DOHH2 (cell line): ENCODE data around the gene ELAVL2.

ENCODE experiments used
- H3F3A ChIP-seq: fragments of 200-600 bp; sonication (generic), shearing (Covaris generic); 2 replicates; pipeline ENCODE4 v1.6.0; 2016; ENCODE audit warnings: antibody characterized with exemption, mild to moderate bottlenecking; ENCODE audit not compliant: control insufficient read depth, insufficient read depth
- H3K27ac ChIP-seq: fragments of 200-600 bp; sonication (generic); 2 replicates; pipeline ENCODE4 v1.5.1; 2014; ENCODE audit warnings: low read depth, mild to moderate bottlenecking, low read length, moderate library complexity
- H3K27me3 ChIP-seq: fragments of 200-600 bp; sonication (generic); 2 replicates; pipeline ENCODE4 v1.6.1; 2014; ENCODE audit warnings: mild to moderate bottlenecking, low read length, mixed read lengths; ENCODE audit not compliant: control insufficient read depth
- H3K36me3 ChIP-seq: fragments of 200-600 bp; sonication (generic); 2 replicates; pipeline ENCODE4 v1.6.1; 2014; ENCODE audit warnings: mild to moderate bottlenecking, low read length, moderate library complexity, mixed read lengths; ENCODE audit not compliant: control insufficient read depth
- H3K4me1 ChIP-seq: fragments of 200-600 bp; sonication (generic); 2 replicates; pipeline ENCODE4 v1.6.1; 2014; ENCODE audit warnings: mild to moderate bottlenecking, low read length, mixed read lengths; ENCODE audit not compliant: control insufficient read depth
- H3K4me2 ChIP-seq: fragments of 200-600 bp; sonication (generic); 2 replicates; pipeline ENCODE4 v1.6.0; 2014; ENCODE audit warnings: mild to moderate bottlenecking, low read length, moderate library complexity
- H3K4me3 ChIP-seq: fragments of 200-600 bp; sonication (generic); 2 replicates; pipeline ENCODE4 v1.5.1; 2014; ENCODE audit warnings: mild to moderate bottlenecking, low read length, mixed read lengths
- H3K79me2 ChIP-seq: fragments of 200-600 bp; sonication (generic); 2 replicates; pipeline ENCODE4 v1.6.1; 2014; ENCODE audit warnings: mild to moderate bottlenecking, low read length, mixed read lengths; ENCODE audit not compliant: control insufficient read depth
- H3K9me2 ChIP-seq: fragments of 200-600 bp; sonication (generic); replicated peaks from 2 replicates; pipeline ENCODE4 v1.6.1; 2014; ENCODE audit warnings: mild to moderate bottlenecking, low read length, mixed read lengths; ENCODE audit not compliant: control insufficient read depth
- H3K9me3 ChIP-seq: fragments of 200-600 bp; sonication (generic); 2 replicates; pipeline ENCODE4 v1.6.1; 2014; ENCODE audit warnings: antibody characterized with exemption, low read length, mixed read lengths; ENCODE audit not compliant: control insufficient read depth, insufficient read depth
- H4K20me1 ChIP-seq: fragments of 200-600 bp; sonication (generic); 2 replicates; pipeline ENCODE4 v1.6.0; 2014; ENCODE audit warnings: low read depth, mild to moderate bottlenecking, antibody characterized with exemption, low read length, moderate library complexity; ENCODE audit not compliant: control insufficient read depth, insufficient read depth
- EZH2phosphoT487 ChIP-seq: fragments of 200-600 bp; sonication (generic); IDR thresholded peaks from 2 replicates; pipeline ENCODE4 v1.6.1; 2017; ENCODE audit warnings: borderline replicate concordance, mild to moderate bottlenecking, antibody characterized with exemption, low read length, moderate library complexity, mixed read lengths
- TF ChIP-seq, protein P1 (sequence below): fragments of 200-600 bp; sonication (generic); IDR thresholded peaks from one replicate; pipeline ENCODE4 v1.5.1; 2014; ENCODE audit warnings: antibody characterized with exemption, mild to moderate bottlenecking, low read depth, low read length; ENCODE audit not compliant: poor library complexity, severe bottlenecking

Gene ELAVL2

DNA sequence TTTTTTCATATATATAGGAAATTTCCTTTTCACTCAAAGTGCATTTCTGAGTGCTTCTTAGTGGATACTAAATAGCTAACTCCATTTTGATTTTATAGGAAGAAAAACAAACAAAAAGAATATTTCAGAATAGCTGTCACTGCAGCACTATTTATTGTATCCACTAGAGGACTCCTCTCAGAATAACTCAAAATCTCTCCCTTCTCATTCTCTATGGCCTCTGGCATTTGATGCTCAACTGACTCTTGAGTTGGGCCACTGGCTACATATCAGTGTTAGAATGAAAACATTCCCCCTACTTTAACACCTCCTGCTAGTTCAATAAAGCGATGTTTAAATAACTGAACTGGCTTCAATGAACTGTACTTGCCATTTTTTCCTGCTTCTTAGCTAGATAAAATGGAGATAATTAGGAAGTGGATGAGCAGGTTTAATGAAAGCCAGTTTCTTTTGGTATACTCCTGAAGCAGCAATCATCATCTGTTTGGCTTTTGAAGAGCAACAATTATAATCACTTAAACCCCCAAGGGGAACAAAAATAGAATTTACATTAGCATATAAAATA lies 16.6 kb upstream of the ELAVL2 start:
- no peaks in the 10 kb centered on the region for H3K27me3 ChIP-seq
- H3K79me2 ChIP-seq: no peaks in the 10 kb centered on the region
- TF ChIP-seq EZH2phosphoT487: no peak
- TF ChIP-seq, protein P1, sequence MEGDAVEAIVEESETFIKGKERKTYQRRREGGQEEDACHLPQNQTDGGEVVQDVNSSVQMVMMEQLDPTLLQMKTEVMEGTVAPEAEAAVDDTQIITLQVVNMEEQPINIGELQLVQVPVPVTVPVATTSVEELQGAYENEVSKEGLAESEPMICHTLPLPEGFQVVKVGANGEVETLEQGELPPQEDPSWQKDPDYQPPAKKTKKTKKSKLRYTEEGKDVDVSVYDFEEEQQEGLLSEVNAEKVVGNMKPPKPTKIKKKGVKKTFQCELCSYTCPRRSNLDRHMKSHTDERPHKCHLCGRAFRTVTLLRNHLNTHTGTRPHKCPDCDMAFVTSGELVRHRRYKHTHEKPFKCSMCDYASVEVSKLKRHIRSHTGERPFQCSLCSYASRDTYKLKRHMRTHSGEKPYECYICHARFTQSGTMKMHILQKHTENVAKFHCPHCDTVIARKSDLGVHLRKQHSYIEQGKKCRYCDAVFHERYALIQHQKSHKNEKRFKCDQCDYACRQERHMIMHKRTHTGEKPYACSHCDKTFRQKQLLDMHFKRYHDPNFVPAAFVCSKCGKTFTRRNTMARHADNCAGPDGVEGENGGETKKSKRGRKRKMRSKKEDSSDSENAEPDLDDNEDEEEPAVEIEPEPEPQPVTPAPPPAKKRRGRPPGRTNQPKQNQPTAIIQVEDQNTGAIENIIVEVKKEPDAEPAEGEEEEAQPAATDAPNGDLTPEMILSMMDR: no peak
- H3K36me3 ChIP-seq: no peaks in the 10 kb centered on the region
- H3K4me2 ChIP-seq: no peak overlapping the region
- H3K27ac ChIP-seq: no peak overlapping the region
- H3K9me2 ChIP-seq: no peaks in the 10 kb centered on the region
- H3K4me1 ChIP-seq: no peaks in the 10 kb centered on the region
- H3K4me3 ChIP-seq: no peak overlapping the region
- H4K20me1 ChIP-seq: no peaks in the 10 kb centered on the region
- H3K9me3 ChIP-seq: no peaks in the 10 kb centered on the region
- H3F3A ChIP-seq: no peaks in the 10 kb centered on the region

DNA sequence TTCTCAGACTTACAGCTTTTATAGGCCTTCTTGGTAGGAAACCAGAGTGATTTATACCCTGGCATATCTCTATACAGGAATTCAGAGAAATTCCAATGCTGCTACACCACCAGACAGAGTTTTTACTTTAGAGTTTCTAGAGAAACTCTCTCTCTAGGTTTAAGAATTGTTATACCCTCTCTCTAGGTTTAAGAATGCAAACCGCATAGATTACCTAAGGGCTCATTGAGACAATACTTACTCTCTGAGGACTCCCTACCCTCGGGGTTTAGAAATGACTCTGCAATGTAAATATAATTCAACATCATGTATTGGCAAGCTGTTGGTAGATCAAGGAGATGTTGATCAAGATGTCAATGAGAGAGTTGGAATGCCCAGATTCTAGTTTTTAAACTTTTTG lies 15.3 kb upstream of the ELAVL2 start:
- H3K27ac ChIP-seq: no peak overlapping the region
- no peaks in the 10 kb centered on the region for H3K9me3 ChIP-seq
- TF ChIP-seq, protein P1: no peak
- no peak for TF ChIP-seq EZH2phosphoT487
- H3K4me2 ChIP-seq: no peak overlapping the region
- H3K27me3 ChIP-seq: no peaks in the 10 kb centered on the region
- no peak overlapping the region for H3K4me3 ChIP-seq
- H4K20me1 ChIP-seq: no peaks in the 10 kb centered on the region
- no peaks in the 10 kb centered on the region for H3K79me2 ChIP-seq
- H3F3A ChIP-seq: no peaks in the 10 kb centered on the region
- no peaks in the 10 kb centered on the region for H3K36me3 ChIP-seq
- no peaks in the 10 kb centered on the region for H3K9me2 ChIP-seq
- H3K4me1 ChIP-seq: no peaks in the 10 kb centered on the region

DNA sequence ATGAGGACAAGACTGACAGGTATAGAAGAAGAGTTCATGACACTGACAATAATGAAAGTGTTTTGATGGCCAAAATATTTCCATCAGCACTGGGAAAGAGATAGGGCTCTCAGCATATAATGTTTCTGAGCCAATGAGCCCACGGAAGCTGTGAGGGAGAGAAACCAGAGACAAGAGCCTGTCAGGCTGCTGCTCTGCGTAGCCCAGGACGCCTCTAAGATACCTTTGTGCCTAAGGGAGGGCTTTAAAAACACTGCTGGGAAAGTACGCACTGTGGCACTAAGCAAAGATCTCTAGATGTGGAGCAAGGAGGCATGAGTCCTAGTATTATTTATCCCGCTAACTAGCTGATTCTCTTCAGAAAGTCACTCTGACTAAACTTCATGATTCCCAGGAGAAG lies 11.0 kb upstream of the ELAVL2 start:
- H3K9me2 ChIP-seq: no peaks in the 10 kb centered on the region
- H3K27me3 ChIP-seq: no peaks in the 10 kb centered on the region
- no peaks in the 10 kb centered on the region for H3K9me3 ChIP-seq
- H3K27ac ChIP-seq: no peak overlapping the region
- no peak overlapping the region for H3K4me3 ChIP-seq
- TF ChIP-seq EZH2phosphoT487: no peak
- TF ChIP-seq, protein P1: no peak
- no peaks in the 10 kb centered on the region for H3K36me3 ChIP-seq
- H3K79me2 ChIP-seq: no peaks in the 10 kb centered on the region
- no peaks in the 10 kb centered on the region for H3K4me1 ChIP-seq
- H3F3A ChIP-seq: no peaks in the 10 kb centered on the region
- H4K20me1 ChIP-seq: no peaks in the 10 kb centered on the region
- no peak overlapping the region for H3K4me2 ChIP-seq
